ENCODE data around the gene WBP4. TPM values are rescaled to one million over a fixed set of nuclear protein-coding genes. Genes with fewer than 3 reads are reported as not detected.
A peak's percentile ranks its signal among the peaks of the same experiment; 100 is the strongest.
"Not testable (repeated sequence)": the region's sequence is repeated elsewhere in the genome, so short reads cannot be mapped to it uniquely, and the experiment has no call there.

Gene WBP4
- total and polyA plus RNA-seq, 9 of the 15 experiments (the other 6 are each of a cell fraction or from before 2014, with no cell fraction given) = 5.5 to 12.2 (median 7.9) TPM

DNA sequence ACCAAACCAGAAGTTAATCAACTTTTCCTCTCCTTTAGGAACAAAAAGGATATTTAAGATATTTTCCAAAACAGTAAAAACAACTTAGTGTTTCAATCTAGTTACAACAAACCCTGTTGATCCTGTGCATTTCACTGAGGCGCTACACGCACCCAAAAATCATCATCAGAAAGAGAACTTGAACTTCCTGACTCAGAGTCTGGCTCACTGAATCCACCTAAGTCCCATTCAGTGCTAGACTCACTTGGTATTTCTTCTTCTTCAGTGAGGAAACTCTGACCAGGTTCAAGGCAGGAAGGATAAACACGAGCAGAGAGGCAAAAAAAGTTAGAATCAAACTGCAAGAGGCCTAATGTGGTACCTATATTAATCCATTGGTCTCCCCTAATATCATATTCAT lies 69.0 kb downstream of the WBP4 start:
- Histone ChIP-seq H3K4me3 (peak overlapping the region; percentile 30), H3K79me2 (ENCODE audit: control insufficient read depth, insufficient read depth, low read length) (peaks cover 57% of the 10 kb centered on the region), H3K9ac (ENCODE audit: insufficient read depth in 1 of 2, low read depth in 2 of 2, low read length in 2 of 2) (peak overlapping the region in 1 of 2 experiments; percentile 66; a peak in 2 of 4 replicates), H3K36me3 (ENCODE audit: control insufficient read depth, insufficient read depth, low read length) (peaks cover 7% of the 10 kb centered on the region; the same call in 1 of the 3 replicates), H3K27me3 (ENCODE audit: control insufficient read depth in 2 of 2, insufficient read depth in 2 of 2, low read length in 2 of 2) (no peaks in the 10 kb centered on the region), H3K9me1 (ENCODE audit: control insufficient read depth, insufficient read depth, low read length) (no peaks in the 10 kb centered on the region), H3K4me2 (ENCODE audit: insufficient read depth, low read length) (peak overlapping the region; percentile 68), H3K9me3 (replicated peaks; ENCODE audit: control insufficient read depth, insufficient read depth, low read depth, low read length) (no peaks in the 10 kb centered on the region), H3K4me1 (replicated peaks in 1 of 2; ENCODE audit: control insufficient read depth in 2 of 2, insufficient read depth in 2 of 2, low read length in 2 of 2) (peaks cover 11 to 12% of the 10 kb centered on the region in 2 experiments; a peak in 4 of 5 replicates), H2AFZ (ENCODE audit: low read depth, low read length) (peak overlapping the region; percentile 34; the same call in 1 of the 2 replicates), H4K20me1 (replicated peaks; ENCODE audit: control insufficient read depth, insufficient read depth, low read length) (no peaks in the 10 kb centered on the region), H3K27ac (ENCODE audit: extremely low read depth, low read depth, low read length) (peak overlapping the region; percentile 59)
- intact Hi-C loops (cut with micrococcal nuclease) = loop anchor here (5.0 kb wide), 2 partner anchors 53 to 68 kb away; partner anchors contain the start of gene WBP4
- ChIA-PET CTCF (ENCODE audit: low intra/inter-chr PET ratio) (interaction anchor here (0.6 kb wide), 1 partner anchor 69 kb away, joined by 3 read pairs; no protein-coding TSS in a partner anchor), POLR2A (no interaction called here)
- TF ChIP-seq XRCC5 (IDR thresholded peaks at IDR 0.05; ENCODE audit: low read depth, low read length) = no peak
- TF ChIP-seq ZNF165 (CRISPR knock-in tag; IDR thresholded peaks at IDR 0.05; ENCODE audit: borderline replicate concordance) = no peak
- no peak for TF ChIP-seq MTA2 (IDR thresholded peaks at IDR 0.05; ENCODE audit: low read depth)
- TF ChIP-seq ZKSCAN8 (CRISPR knock-in tag; IDR thresholded peaks at IDR 0.05) = no peak
- TF ChIP-seq POLR2AphosphoS5 (IDR thresholded peaks at IDR 0.05; ENCODE audit: control insufficient read depth, insufficient read depth, low read depth, low read length) = no peak
- in situ Hi-C loops (cut with MboI) = loop anchor here (5.0 kb wide), 1 partner anchor 62 kb away; the partner anchor contains the start of gene KBTBD7
- WGBS (ENCODE audit: insufficient coverage, low coverage, missing lambda C conversion rate) = 3% methylated on average over 3 of the region's 3 CpGs
- ATAC-seq = peak; percentile 44
- peak in 1 of 4 experiments; percentile 48 for DNase-seq (ENCODE audit: extremely low read depth in 1 of 4, low spot score in 3 of 4)
- no TSS peak for BruUV-seq (replicated peaks)
- peak; percentile 40 for FAIRE-seq

DNA sequence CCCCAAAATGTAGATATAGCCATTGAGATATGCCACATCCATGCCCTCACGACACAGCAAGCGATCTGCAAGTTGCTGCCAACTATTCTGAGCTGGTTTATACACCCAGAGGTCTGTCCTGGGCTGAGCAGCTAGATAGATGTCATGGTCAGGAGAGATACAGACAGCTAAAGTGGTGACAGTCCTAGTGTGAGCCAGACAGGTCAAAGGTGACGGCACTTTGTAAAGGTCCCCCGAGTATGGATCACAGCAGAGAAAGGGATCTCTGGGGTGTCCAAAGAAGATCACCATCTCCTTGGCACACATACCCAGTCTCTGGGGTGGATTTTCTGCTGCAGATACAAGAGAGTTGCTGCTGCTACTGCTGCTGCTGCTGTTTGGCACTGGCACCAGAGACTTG lies 69.9 kb downstream of the WBP4 start:
- in situ Hi-C loops (cut with MboI) (loop anchor here (5.0 kb wide), 1 partner anchor 61 kb away; the partner anchor contains the start of gene KBTBD7), intact Hi-C loops (cut with micrococcal nuclease) (loop anchor here (5.0 kb wide), 2 partner anchors 54 to 69 kb away; partner anchors contain the start of gene WBP4)
- peak; percentile 58 for ATAC-seq
- peak in 3 of 4 experiments; percentile 11 to 75 (median 26) for DNase-seq (ENCODE audit: extremely low read depth in 1 of 4, low spot score in 3 of 4)
- BruUV-seq (replicated peaks); H3K9me3 ChIP-seq (replicated peaks; ENCODE audit: control insufficient read depth, insufficient read depth, low read depth, low read length); POLR2A ChIA-PET; H3K27me3 ChIP-seq (ENCODE audit: control insufficient read depth in 2 of 2, insufficient read depth in 2 of 2, low read length in 2 of 2); CTCF ChIA-PET (ENCODE audit: low intra/inter-chr PET ratio); H3K9me1 ChIP-seq (ENCODE audit: control insufficient read depth, insufficient read depth, low read length); H2AFZ ChIP-seq (ENCODE audit: low read depth, low read length); H3K36me3 ChIP-seq (ENCODE audit: control insufficient read depth, insufficient read depth, low read length); H4K20me1 ChIP-seq (replicated peaks; ENCODE audit: control insufficient read depth, insufficient read depth, low read length); TF ChIP-seq NR2C2 (CRISPR knock-in tag; IDR thresholded peaks at IDR 0.05): not testable (repeated sequence)
- WGBS (ENCODE audit: insufficient coverage, low coverage, missing lambda C conversion rate) = 0% methylated on average over 4 of the region's 4 CpGs
- Histone ChIP-seq H3K4me3 (peak overlapping the region; percentile 54), H3K27ac (ENCODE audit: extremely low read depth, low read depth, low read length) (peak overlapping the region; percentile 59), H3K4me2 (ENCODE audit: insufficient read depth, low read length) (peak overlapping the region; percentile 68), H3K79me2 (ENCODE audit: control insufficient read depth, insufficient read depth, low read length) (peaks cover 57% of the 10 kb centered on the region), H3K4me1 (replicated peaks in 1 of 2; ENCODE audit: control insufficient read depth in 2 of 2, insufficient read depth in 2 of 2, low read length in 2 of 2) (peaks cover 11 to 12% of the 10 kb centered on the region in 2 experiments; a peak in 4 of 5 replicates), H3K9ac (ENCODE audit: insufficient read depth in 1 of 2, low read depth in 2 of 2, low read length in 2 of 2) (peak overlapping the region; percentile 53 to 66; a peak in 3 of 4 replicates)
- peak; percentile 91 for FAIRE-seq
- TF ChIP-seq DPF2 (IDR thresholded peaks at IDR 0.05) = peak; percentile 30; the same call in 1 of the 2 replicates
- 0 out of 2 replicates have a peak, but pooled peaks have one; percentile 39 for TF ChIP-seq NR2C2 (tag; IDR thresholded peaks at IDR 0.05)
- peak; percentile 14; the same call in 1 of the 2 replicates for TF ChIP-seq NCOR1 (IDR thresholded peaks at IDR 0.05)
- TF ChIP-seq NR2C1 (IDR thresholded peaks at IDR 0.05) = peak; percentile 67
- peak; percentile 67; the same call in 1 of the 2 replicates for TF ChIP-seq NR2C1 (tag; IDR thresholded peaks at IDR 0.05)
- TF ChIP-seq CBFA2T3 (IDR thresholded peaks at IDR 0.05) = peak; percentile 53; the same call in 1 of the 2 replicates

Measured in K562 (cell line).